Subcutaneous abdominal adipose tissue (tissue), 5 donors: Measurements from ENCODE around the gene EYA2.

ENCODE experiments used
- H3K27ac ChIP-seq: one replicate; pipeline ENCODE4 v1.7.0; 2013; ENCODE audit warnings: low read depth, mild to moderate bottlenecking, inconsistent platforms, low read length, moderate library complexity
- H3K27me3 ChIP-seq, 5 donors: one replicate each; pipeline ENCODE4 v1.7.0; 2013; ENCODE audit warnings: low read length in 5 of 5, inconsistent platforms in 1 of 5; ENCODE audit not compliant: control insufficient read depth in 5 of 5, insufficient read depth in 4 of 5
- H3K36me3 ChIP-seq, 5 donors: one replicate each; pipeline ENCODE4 v1.7.0; 2013; ENCODE audit warnings: low read length in 5 of 5; ENCODE audit not compliant: control insufficient read depth in 5 of 5, insufficient read depth in 5 of 5
- H3K4me1 ChIP-seq, 5 donors: one replicate each; pipeline ENCODE4 v1.7.0; 2013; ENCODE audit warnings: low read length in 5 of 5, mild to moderate bottlenecking in 3 of 5, moderate library complexity in 1 of 5; ENCODE audit not compliant: control insufficient read depth in 5 of 5, insufficient read depth in 5 of 5
- H3K4me3 ChIP-seq, 5 donors: one replicate each; pipeline ENCODE4 v1.7.0; 2013; ENCODE audit warnings: low read length in 5 of 5, low read depth in 1 of 5
- H3K9ac ChIP-seq, 5 donors: one replicate each; pipeline ENCODE4 v1.7.0; 2013; ENCODE audit warnings: low read length in 5 of 5, mild to moderate bottlenecking in 4 of 5, moderate library complexity in 3 of 5
- H3K9me3 ChIP-seq, 5 donors: one replicate each; pipeline ENCODE4 v1.7.0; 2013; ENCODE audit warnings: low read length in 5 of 5; ENCODE audit not compliant: control insufficient read depth in 5 of 5
- donor health status: healthy.
- donor health status: healthy.
- donor health status: healthy.
- donor health status: healthy.
- donor health status: healthy.

The EYA2 gene

GRCh38 chr20:47099825-47100441, 205.3 kb downstream of the EYA2 start:
- Histone ChIP-seq H3K27ac (peak overlapping the region; percentile 31), H3K36me3 (peaks cover 0 to 11% (median 0%) of the 10 kb centered on the region in 5 donors), H3K4me1 (peaks cover 2 to 38% (median 27%) of the 10 kb centered on the region in 5 donors), H3K9me3 (peaks cover 3 to 28% (median 8%) of the 10 kb centered on the region in 5 donors), H3K9ac (no peak overlapping the region), H3K4me3 (no peak overlapping the region), H3K27me3 (no peaks in the 10 kb centered on the region)

- no peak overlapping the region for H3K4me3 ChIP-seq
- no peak overlapping the region for H3K27ac ChIP-seq
Observed at GRCh38 chr20:47102629-47103028, 208.0 kb downstream of the EYA2 start.

GRCh38 chr20:47106786-47107185, 212.1 kb downstream of the EYA2 start:
- Histone ChIP-seq H3K9ac (no peak overlapping the region), H3K27me3 (no peaks in the 10 kb centered on the region), H3K9me3 (peaks cover 0 to 10% (median 5%) of the 10 kb centered on the region in 5 donors), H3K36me3 (no peaks in the 10 kb centered on the region), H3K4me3 (no peak overlapping the region), H3K4me1 (peaks cover 2 to 10% (median 7%) of the 10 kb centered on the region in 5 donors), H3K27ac (no peak overlapping the region)

More at GRCh38 chr20:47102629-47103028, 208.0 kb downstream of the EYA2 start:
- Histone ChIP-seq H3K4me1 (peaks cover 2 to 38% (median 27%) of the 10 kb centered on the region in 5 donors), H3K9me3 (peaks cover 0 to 10% (median 0%) of the 10 kb centered on the region in 5 donors), H3K9ac (no peak overlapping the region), H3K36me3 (no peaks in the 10 kb centered on the region), H3K27me3 (no peaks in the 10 kb centered on the region)

- no peaks in the 10 kb centered on the region for H3K36me3 ChIP-seq
- no peak overlapping the region for H3K27ac ChIP-seq
- H3K9me3 ChIP-seq = peaks cover 0 to 10% (median 5%) of the 10 kb centered on the region in 5 donors
- no peak overlapping the region for H3K4me3 ChIP-seq
- H3K4me1 ChIP-seq = no peaks in the 10 kb centered on the region
- H3K27me3 ChIP-seq = no peaks in the 10 kb centered on the region
- no peak overlapping the region for H3K9ac ChIP-seq
Observed at GRCh38 chr20:47108994-47109393, 214.4 kb downstream of the EYA2 start.

GRCh38 chr20:47110819-47111218, 216.2 kb downstream of the EYA2 start:
- H3K9me3 ChIP-seq = peaks cover 0 to 10% (median 5%) of the 10 kb centered on the region in 5 donors
- H3K36me3 ChIP-seq = no peaks in the 10 kb centered on the region
- H3K9ac ChIP-seq = no peak overlapping the region
- no peaks in the 10 kb centered on the region for H3K4me1 ChIP-seq
- H3K27me3 ChIP-seq = no peaks in the 10 kb centered on the region
- no peak overlapping the region for H3K4me3 ChIP-seq
- H3K27ac ChIP-seq = no peak overlapping the region

GRCh38 chr20:47111576-47111975, 216.9 kb downstream of the EYA2 start:
- Histone ChIP-seq H3K27ac (no peak overlapping the region), H3K4me3 (no peak overlapping the region), H3K4me1 (no peaks in the 10 kb centered on the region), H3K9ac (no peak overlapping the region), H3K27me3 (no peaks in the 10 kb centered on the region), H3K9me3 (peaks cover 0 to 10% (median 5%) of the 10 kb centered on the region in 5 donors), H3K36me3 (no peaks in the 10 kb centered on the region)

GRCh38 chr20:47113362-47114109, 218.9 kb downstream of the EYA2 start:
- Histone ChIP-seq H3K9me3 (peaks cover 0 to 10% (median 5%) of the 10 kb centered on the region in 5 donors), H3K27me3 (no peaks in the 10 kb centered on the region), H3K4me3 (no peak overlapping the region), H3K36me3 (no peaks in the 10 kb centered on the region), H3K27ac (no peak overlapping the region), H3K9ac (no peak overlapping the region), H3K4me1 (peaks cover 0 to 13% (median 9%) of the 10 kb centered on the region in 5 donors)

- Histone ChIP-seq H3K27me3 (no peaks in the 10 kb centered on the region), H3K4me1 (peaks cover 0 to 19% (median 15%) of the 10 kb centered on the region in 5 donors), H3K9me3 (peaks cover 0 to 7% (median 2%) of the 10 kb centered on the region in 5 donors), H3K9ac (no peak overlapping the region), H3K4me3 (no peak overlapping the region), H3K36me3 (no peaks in the 10 kb centered on the region), H3K27ac (no peak overlapping the region)
Observed at GRCh38 chr20:47115694-47116093, 221.1 kb downstream of the EYA2 start.

- H3K4me3 ChIP-seq = no peak overlapping the region
- no peaks in the 10 kb centered on the region for H3K36me3 ChIP-seq
- peaks cover 0 to 19% (median 15%) of the 10 kb centered on the region in 5 donors for H3K4me1 ChIP-seq
- H3K9ac ChIP-seq = no peak overlapping the region
- H3K27ac ChIP-seq = no peak overlapping the region
- H3K9me3 ChIP-seq = no peaks in the 10 kb centered on the region
- H3K27me3 ChIP-seq = no peaks in the 10 kb centered on the region
Observed at GRCh38 chr20:47117371-47117770, 222.7 kb downstream of the EYA2 start.

- Histone ChIP-seq H3K9ac (peak overlapping the region in 2 of 5 donors; percentile 11 to 20), H3K4me1 (peaks cover 0 to 19% (median 15%) of the 10 kb centered on the region in 5 donors), H3K27ac (no peak overlapping the region)
Observed at GRCh38 chr20:47117773-47118172, 223.1 kb downstream of the EYA2 start.

More at GRCh38 chr20:47117773-47118172, 223.1 kb downstream of the EYA2 start:
- H3K36me3 ChIP-seq = no peaks in the 10 kb centered on the region
- no peaks in the 10 kb centered on the region for H3K9me3 ChIP-seq
- no peaks in the 10 kb centered on the region for H3K27me3 ChIP-seq
- H3K4me3 ChIP-seq = no peak overlapping the region
